Endothelial cell of umbilical vein (primary cell): Measurements from ENCODE around the gene HSPA1B.

Experiments
- CTCF ChIP-seq, 2 donors: IDR thresholded peaks; 1 replicate in 1 of 2; 2 replicates in 1 of 2; pipeline ENCODE4 v1.5.1; 2011; ENCODE audit warnings: low read length in 2 of 2, mild to moderate bottlenecking in 2 of 2, moderate library complexity in 2 of 2, control low read depth in 1 of 2, inconsistent platforms in 1 of 2, low read depth in 1 of 2; ENCODE audit not compliant: insufficient read depth in 1 of 2; ENCODE audit errors: extremely low read depth in 1 of 2
- POLR2A ChIP-seq: IDR thresholded peaks from 2 replicates; pipeline ENCODE4 v1.6.1; 2012; ENCODE audit warnings: low read depth, mild to moderate bottlenecking, control low read depth, low read length

GRCh38 chr6:31869343-31869742, 41.8 kb downstream of the HSPA1B start:
- TF ChIP-seq CTCF (IDR thresholded peaks at IDR 0.05; ENCODE audit: extremely low read depth in 1 of 2, insufficient read depth in 1 of 2, low read depth in 1 of 2, low read length in 2 of 2), result no peak
- TF ChIP-seq POLR2A, result no peak
